A549 (cell line): ENCODE results near the gene CCDC40. TPM values are rescaled to one million over a fixed set of nuclear protein-coding genes. Genes with fewer than 3 reads are reported as not detected.

ENCODE experiments used
- ATAC-seq, 2 experiments: fragments of 200-7000 bp in 1 of 2; fragments of >200 bp in 1 of 2; cut with Nextera tagmentation in 1 of 2; cut with Tn5 transposase in 1 of 2; 3 replicates each; pipeline versions ENCODE4 v1.8.0 to v1.9.1; 2018 to 2020; ENCODE audit warnings: mild to moderate bottlenecking in 1 of 2, moderate library complexity in 1 of 2
- CTCF ChIA-PET: fragments of 300-600 bp; sonication (Branson Sonifier 250); formaldehyde crosslinking; extraction: SDS; loops from one replicate; lab custom pipeline; 2021; ENCODE audit warnings: antibody characterized with exemption, inconsistent platforms; lab: Yijun Ruan, JAX
- POLR2A ChIA-PET: fragments of 350-600 bp; formaldehyde crosslinking; extraction: SDS; loops from one replicate; lab custom pipeline; 2021; ENCODE audit warnings: antibody characterized with exemption, inconsistent platforms; lab: Yijun Ruan, JAX
- DNase-seq, 2 experiments: peaks; one replicate each; pipeline versions ENCODE4 v3.0.0 to v3.0.0-alpha.2; 2011 to 2016; ENCODE audit warnings: low read depth in 1 of 2, low spot score in 1 of 2
- FAIRE-seq: peaks from 2 replicates; lab custom pipeline; 2011; peaks lifted over from hg19 to GRCh38; lab: Jason Lieb, UNC
- H3K27ac ChIP-seq, 2 experiments: fragments of >200 bp; sonication (Bioruptor Twin); formaldehyde crosslinking; 3 replicates each; pipeline ENCODE4 v1.5.1; 2016 to 2017
- H3K4me1 ChIP-seq: fragments of >200 bp; sonication (Bioruptor Twin); formaldehyde crosslinking; 3 replicates; pipeline ENCODE4 v1.6.1; 2016
- H3K4me2 ChIP-seq: fragments of >200 bp; sonication (Bioruptor Twin); formaldehyde crosslinking; 3 replicates; pipeline ENCODE4 v1.6.1; 2016
- H3K4me3 ChIP-seq: fragments of >200 bp; sonication (Bioruptor Twin); formaldehyde crosslinking; 3 replicates; pipeline ENCODE4 v1.5.1; 2016
- H3K9me3 ChIP-seq: fragments of >200 bp; sonication (Bioruptor Twin); formaldehyde crosslinking; 3 replicates; pipeline ENCODE4 v1.6.1; 2016
- ATOH8 ChIP-seq: fragments of 250-450 bp; sonication (Bioruptor Pico); IDR thresholded peaks from 2 replicates; pipeline ENCODE4 v1.5.0; 2020; ENCODE audit warnings: low read depth, mild to moderate bottlenecking, moderate library complexity
- BCL3 ChIP-seq: fragments of >200 bp; sonication (Bioruptor Twin); formaldehyde crosslinking; IDR thresholded peaks from 3 replicates; pipeline ENCODE4 v1.6.1; 2016
- BHLHE40 ChIP-seq: IDR thresholded peaks from 2 replicates; pipeline ENCODE4 v1.6.1; 2012; ENCODE audit warnings: low read depth, low read length, inconsistent platforms
- CBX2 ChIP-seq: fragments of 200-600 bp; sonication (generic); IDR thresholded peaks from 2 replicates; pipeline ENCODE4 v1.6.1; 2016; ENCODE audit warnings: low read depth, mild to moderate bottlenecking, borderline replicate concordance
- CHD2 ChIP-seq: fragments of 150-350 bp; IDR thresholded peaks from 2 replicates; pipeline ENCODE4 v1.6.1; 2014; ENCODE audit warnings: low read length; ENCODE audit not compliant: partially characterized antibody
- EHF ChIP-seq: fragments of 250-450 bp; sonication (Bioruptor Pico); IDR thresholded peaks from 2 replicates; pipeline ENCODE4 v1.5.0; 2020; ENCODE audit warnings: mild to moderate bottlenecking
- FOSL2 ChIP-seq, 2 experiments: fragments of 450-650 bp in 1 of 2; fragments of >200 bp in 1 of 2; sonication (Bioruptor Twin) in 1 of 2; formaldehyde crosslinking; IDR thresholded peaks; 2 replicates each; pipeline versions ENCODE4 v1.5.0 to v1.6.1; 2016 to 2020; ENCODE audit warnings: mild to moderate bottlenecking in 1 of 2, moderate library complexity in 1 of 2
- FOXS1 ChIP-seq: fragments of 250-450 bp; sonication (Bioruptor Pico); IDR thresholded peaks from 2 replicates; pipeline ENCODE4 v1.5.0; 2020; ENCODE audit warnings: mild to moderate bottlenecking, moderate library complexity
- HEYL ChIP-seq: fragments of 250-450 bp; sonication (Bioruptor Pico); IDR thresholded peaks from 2 replicates; pipeline ENCODE4 v1.8.0; 2021; ENCODE audit warnings: mild to moderate bottlenecking, moderate library complexity
- HOXA7 ChIP-seq: fragments of 250-450 bp; sonication (Bioruptor Pico); IDR thresholded peaks from 2 replicates; pipeline ENCODE4 v1.5.0; 2020; ENCODE audit warnings: mild to moderate bottlenecking, moderate library complexity
- MAFK ChIP-seq: fragments of 450-650 bp; IDR thresholded peaks from 2 replicates; pipeline ENCODE4 v1.6.1; 2014; ENCODE audit not compliant: partially characterized antibody
- MAZ ChIP-seq: fragments of 150-350 bp; IDR thresholded peaks from 2 replicates; pipeline ENCODE4 v1.6.1; 2014; ENCODE audit warnings: antibody characterized with exemption, low read depth, low read length, borderline replicate concordance
- RARB ChIP-seq: fragments of 250-450 bp; sonication (Bioruptor Pico); IDR thresholded peaks from 2 replicates; pipeline ENCODE4 v1.8.0; 2021; ENCODE audit warnings: mild to moderate bottlenecking, moderate library complexity
- RCOR1 ChIP-seq: fragments of 150-350 bp; IDR thresholded peaks from 2 replicates; pipeline ENCODE4 v1.6.1; 2014; ENCODE audit warnings: antibody characterized with exemption, low read length, low read depth
- REST ChIP-seq: fragments of 200-600 bp; sonication (generic); IDR thresholded peaks from 2 replicates; pipeline ENCODE4 v1.6.1; 2016; ENCODE audit warnings: antibody characterized with exemption, mild to moderate bottlenecking, moderate library complexity
- SREBF2 ChIP-seq: fragments of 450-650 bp; IDR thresholded peaks from 2 replicates; pipeline ENCODE4 v1.6.1; 2014; ENCODE audit warnings: mild to moderate bottlenecking, moderate library complexity
- ZSCAN20 ChIP-seq: fragments of 250-450 bp; sonication (Bioruptor Pico); IDR thresholded peaks from 2 replicates; pipeline ENCODE4 v1.8.0; 2022; ENCODE audit warnings: mild to moderate bottlenecking, moderate library complexity
- WGBS: methylation state at CpG from one replicate; pipeline ENCODE4 v1.1.6; 2017; ENCODE audit errors: missing lambda C conversion rate; 5-methylcytosine and 5-hydroxymethylcytosine counted together
- polyA plus RNA-seq, 4 experiments: library from polyadenylated mRNA; depleted of rRNA in 3 of 4; stranded (reverse); fragments of >200 nt; fragmentation: RNase III in 1 of 4; extraction: RNeasy Plus Mini Kit Qiagen cat#74134 plus additional on column Dnase treatment in 1 of 4; gene quantifications; 2 replicates in 3 of 4; 3 replicates in 1 of 4; pipeline ENCODE4 v1.2.3, GENCODE V29; 2011 to 2017
- TF ChIP-seq, protein P1 (sequence below): IDR thresholded peaks from 2 replicates; pipeline ENCODE4 v1.6.1; 2012; ENCODE audit warnings: low read depth, borderline replicate concordance
- TF ChIP-seq, protein P2 (sequence below): IDR thresholded peaks from 2 replicates; pipeline ENCODE4 v1.6.1; 2012
- TF ChIP-seq, protein P3 (sequence below): fragments of >200 bp; sonication (Bioruptor Twin); formaldehyde crosslinking; IDR thresholded peaks from 2 replicates; pipeline ENCODE4 v1.6.1; 2016

Gene CCDC40
- polyA plus RNA-seq, 2 of the 4 experiments (the other 2 are of a cell fraction): 5.9 to 11.3 TPM

DNA sequence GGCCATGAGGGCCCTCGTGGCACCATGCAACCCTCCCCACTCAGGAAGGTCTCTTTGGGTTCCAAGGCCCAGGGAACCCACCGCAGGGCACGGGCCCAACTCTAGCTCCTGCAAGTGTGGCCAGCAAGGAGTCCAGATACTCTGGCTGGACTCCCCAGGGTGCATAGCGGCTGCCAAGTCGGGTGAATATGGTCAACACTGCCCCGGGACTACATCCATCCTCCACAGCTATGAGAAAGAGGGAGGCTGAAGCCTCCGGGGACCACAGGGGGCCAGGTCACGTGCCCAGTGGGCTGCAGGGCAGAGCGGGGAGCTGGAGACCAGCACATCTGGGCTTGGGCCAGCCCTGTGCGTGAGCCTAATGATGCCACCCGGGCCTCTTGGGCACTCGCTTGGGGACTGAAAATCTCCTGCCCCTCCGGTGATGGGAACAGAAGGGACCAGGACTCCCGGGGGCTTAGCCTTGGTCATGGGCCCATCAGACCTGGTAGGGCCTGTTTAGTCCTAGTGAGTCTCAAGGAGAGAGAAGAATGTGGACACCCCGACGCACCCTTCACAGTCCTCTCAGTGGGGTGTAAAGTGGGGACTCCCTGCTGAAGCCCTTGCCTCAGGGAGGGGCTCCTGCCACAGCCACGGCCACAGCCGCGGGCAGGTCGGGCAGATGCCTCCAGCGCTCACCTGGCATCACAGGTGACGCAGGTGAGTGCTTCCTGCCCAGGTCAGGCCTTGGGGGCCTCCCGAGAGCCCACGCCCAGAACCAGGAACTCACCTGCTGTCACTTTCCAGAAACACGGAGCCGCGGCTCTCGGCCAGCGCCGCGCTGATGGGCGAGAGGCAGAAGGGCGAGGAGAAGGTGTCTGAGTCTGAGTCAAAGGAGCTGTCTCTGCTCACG is 26.8 kb upstream of the CCDC40 start:
- no peak for FAIRE-seq
- ATAC-seq: no peak
- peaks cover 5% of the 10 kb centered on the region; the same call in 2 of the 3 replicates for H3K9me3 ChIP-seq
- H3K27ac ChIP-seq: no peak overlapping the region
- ChIA-PET CTCF (interaction anchor here (0.6 to 10.5 kb wide), 38 partner anchors 7 to 384 kb away, joined by 3 to 154 read pairs (median 5); partner anchors contain the start of genes GAA and TBC1D16), POLR2A (interaction anchor here (0.6 to 1.4 kb wide), 2 partner anchors 13 to 171 kb away, joined by 3 to 5 read pairs; partner anchors contain the start of gene CBX4)
- peaks cover 15% of the 10 kb centered on the region for H3K4me1 ChIP-seq
- no peak for DNase-seq
- H3K4me3 ChIP-seq: no peak overlapping the region
- no peak for TF ChIP-seq HOXA7 (CRISPR knock-in tag)
- TF ChIP-seq BCL3: no peak
- TF ChIP-seq, protein P1, sequence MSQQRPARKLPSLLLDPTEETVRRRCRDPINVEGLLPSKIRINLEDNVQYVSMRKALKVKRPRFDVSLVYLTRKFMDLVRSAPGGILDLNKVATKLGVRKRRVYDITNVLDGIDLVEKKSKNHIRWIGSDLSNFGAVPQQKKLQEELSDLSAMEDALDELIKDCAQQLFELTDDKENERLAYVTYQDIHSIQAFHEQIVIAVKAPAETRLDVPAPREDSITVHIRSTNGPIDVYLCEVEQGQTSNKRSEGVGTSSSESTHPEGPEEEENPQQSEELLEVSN: no peak
- TF ChIP-seq BHLHE40: no peak
- TF ChIP-seq MAZ: no peak
- TF ChIP-seq, protein P2, sequence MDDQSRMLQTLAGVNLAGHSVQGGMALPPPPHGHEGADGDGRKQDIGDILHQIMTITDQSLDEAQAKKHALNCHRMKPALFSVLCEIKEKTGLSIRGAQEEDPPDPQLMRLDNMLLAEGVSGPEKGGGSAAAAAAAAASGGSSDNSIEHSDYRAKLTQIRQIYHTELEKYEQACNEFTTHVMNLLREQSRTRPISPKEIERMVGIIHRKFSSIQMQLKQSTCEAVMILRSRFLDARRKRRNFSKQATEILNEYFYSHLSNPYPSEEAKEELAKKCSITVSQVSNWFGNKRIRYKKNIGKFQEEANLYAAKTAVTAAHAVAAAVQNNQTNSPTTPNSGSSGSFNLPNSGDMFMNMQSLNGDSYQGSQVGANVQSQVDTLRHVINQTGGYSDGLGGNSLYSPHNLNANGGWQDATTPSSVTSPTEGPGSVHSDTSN: no peak
- no peak for TF ChIP-seq ZSCAN20 (CRISPR knock-in tag)
- no peak for TF ChIP-seq RCOR1
- TF ChIP-seq FOXS1 (CRISPR knock-in tag): no peak
- no peak for TF ChIP-seq CHD2
- no peak for TF ChIP-seq MAFK
- no peak for TF ChIP-seq EHF (CRISPR knock-in tag)
- TF ChIP-seq ATOH8 (CRISPR knock-in tag): no peak
- no peak for TF ChIP-seq SREBF2
- no peak for TF ChIP-seq HEYL (CRISPR knock-in tag)
- TF ChIP-seq, protein P3, sequence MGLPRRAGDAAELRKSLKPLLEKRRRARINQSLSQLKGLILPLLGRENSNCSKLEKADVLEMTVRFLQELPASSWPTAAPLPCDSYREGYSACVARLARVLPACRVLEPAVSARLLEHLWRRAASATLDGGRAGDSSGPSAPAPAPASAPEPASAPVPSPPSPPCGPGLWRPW: no peak
- TF ChIP-seq CBX2: no peak
- no peak for TF ChIP-seq RARB (CRISPR knock-in tag)
- no peak for TF ChIP-seq REST
- no peak for TF ChIP-seq FOSL2 (IDR thresholded peaks at IDR 0.05)
- no peak for TF ChIP-seq FOSL2 (CRISPR knock-in tag; IDR thresholded peaks at IDR 0.05)
- H3K4me2 ChIP-seq: no peak overlapping the region
- WGBS: 97% methylated on average over 27 of the region's 34 CpGs
